SKM-1 (cell line): ENCODE data around the gene ZNF860.

ENCODE experiments used
- DNase-seq: peaks from one replicate; lab custom pipeline; 2025; ENCODE audit not compliant: unreplicated experiment; lab: John Stamatoyannopoulos, UW

ZNF860 gene

DNA sequence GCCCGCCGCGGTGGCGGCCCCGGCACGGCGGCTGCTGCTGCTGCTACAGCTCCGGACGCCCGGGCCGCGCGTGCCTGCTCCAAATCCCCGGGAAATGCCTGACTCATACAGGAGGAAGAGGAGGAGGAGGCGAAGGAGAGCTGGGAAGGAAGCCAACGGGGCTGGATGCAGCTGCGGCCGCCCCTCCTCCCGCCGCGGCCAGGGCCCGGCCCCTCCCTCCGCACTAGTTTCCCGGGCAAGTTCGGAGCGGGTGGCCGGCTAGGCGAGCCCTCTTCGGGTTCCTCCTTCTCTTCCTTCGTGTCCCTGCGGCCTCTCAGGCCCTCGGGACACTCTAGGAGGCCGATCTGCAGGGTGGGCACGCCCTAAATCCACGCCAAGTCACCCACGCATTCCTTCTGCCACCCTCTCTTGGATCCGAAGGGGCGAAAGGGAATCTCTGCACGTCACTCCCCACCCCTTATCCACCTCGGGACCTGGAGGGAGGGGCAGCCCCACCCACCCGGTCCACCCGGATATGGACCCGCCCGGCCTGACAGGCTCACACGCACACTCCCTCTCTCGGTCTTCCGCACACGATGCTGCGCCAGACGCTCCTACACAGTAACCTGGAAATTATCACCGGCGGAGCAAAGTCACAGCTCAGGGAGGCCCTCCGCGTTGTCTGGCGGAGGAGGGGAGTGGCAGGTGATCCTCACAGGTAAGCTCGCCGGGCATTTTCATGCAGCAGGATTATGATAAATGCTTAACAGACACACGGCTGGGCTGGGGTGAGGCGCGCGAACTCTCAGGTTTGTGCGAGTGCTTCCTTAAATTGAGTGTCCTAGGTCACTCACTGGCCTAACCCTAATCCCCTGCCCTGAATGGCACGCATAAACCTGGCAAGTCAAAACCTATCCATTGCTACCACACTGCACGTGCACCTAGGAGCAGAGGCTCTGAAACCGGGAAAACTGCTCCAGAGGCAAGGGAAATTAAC, at the start of gene ZNF860, which contains the start of gene OSBPL10:
Gene ZNF860 (plus strand): TSS at position 545 of the 976 bp plus-strand sequence. CDS start 7,330 bp downstream, outside the sequence.
Gene OSBPL10 (minus strand): TSS at position 57 of the 976 bp plus-strand sequence. CDS start 83 bp downstream, outside the sequence.
- DNase-seq: no peak

- peak; percentile 28 for DNase-seq
Measured at GRCh38 chr3:31932990-31933389, 48.6 kb upstream of the ZNF860 start.

- DNase-seq: no peak
Measured at GRCh38 chr3:31934018-31934417, 47.5 kb upstream of the ZNF860 start.

DNA sequence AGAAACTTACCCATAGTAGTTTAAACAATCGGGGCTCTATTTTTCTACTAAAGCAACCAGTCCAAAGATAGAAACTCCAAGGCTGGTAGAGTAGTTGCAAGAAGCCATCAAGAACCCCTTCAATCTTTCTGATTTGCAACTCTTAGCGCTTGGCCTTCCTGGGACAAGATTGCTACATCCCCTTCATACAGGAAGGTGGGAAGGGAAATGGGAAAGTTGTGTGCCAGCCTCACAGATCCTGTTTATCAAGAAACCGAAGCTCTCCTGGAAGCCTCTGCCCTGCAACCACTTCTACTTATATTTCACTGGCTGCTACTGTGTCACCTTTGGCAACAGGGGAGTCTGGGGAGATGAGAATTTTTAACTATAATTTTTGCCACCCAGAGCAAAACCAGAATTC, 46.7 kb upstream of the ZNF860 start:
- DNase-seq: no peak

- no peak for DNase-seq
Measured at GRCh38 chr3:31936420-31937060, 45.0 kb upstream of the ZNF860 start.

DNA sequence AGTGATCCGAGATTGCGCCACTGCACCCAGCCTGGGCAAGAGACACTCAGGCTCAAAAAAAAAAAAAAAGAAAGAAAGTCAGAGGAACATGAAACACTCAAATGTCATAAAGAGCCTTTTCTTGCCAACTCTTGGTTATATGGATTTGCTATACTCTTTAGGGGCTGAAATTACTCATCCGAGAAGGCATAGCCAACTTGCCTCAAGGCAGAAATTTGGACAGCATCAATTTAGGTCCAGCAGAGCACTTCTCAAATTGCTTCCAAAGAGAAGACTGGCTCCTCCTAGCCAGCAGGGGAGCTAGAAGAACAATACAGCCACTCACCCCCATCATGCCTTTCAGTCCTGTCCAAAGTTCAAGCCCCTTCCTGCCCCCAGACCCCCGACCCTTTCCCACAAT, 44.3 kb upstream of the ZNF860 start:
- no peak for DNase-seq

- no peak for DNase-seq
Measured at GRCh38 chr3:31942446-31942845, 39.1 kb upstream of the ZNF860 start.

DNA sequence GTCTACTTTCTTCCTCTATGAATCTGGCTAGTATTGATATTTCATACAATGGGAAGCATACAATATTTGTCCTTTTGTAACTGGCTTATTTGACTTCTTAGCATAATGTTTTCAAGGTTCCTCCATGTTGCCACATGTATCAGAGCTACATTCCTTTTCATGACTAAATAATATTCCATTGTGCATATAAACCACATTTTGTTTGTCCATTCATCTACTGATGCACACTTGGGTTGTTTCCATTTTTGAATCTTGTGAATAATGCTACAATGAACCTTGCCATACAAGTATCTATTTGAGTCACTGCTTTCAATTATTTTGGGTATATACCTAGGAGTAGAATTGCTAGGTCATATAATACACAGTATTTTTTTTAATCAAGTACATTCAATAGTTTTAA, 38.5 kb upstream of the ZNF860 start:
- DNase-seq: no peak

GRCh38 chr3:31945738-31946052, 35.9 kb upstream of the ZNF860 start:
- DNase-seq: no peak

DNA sequence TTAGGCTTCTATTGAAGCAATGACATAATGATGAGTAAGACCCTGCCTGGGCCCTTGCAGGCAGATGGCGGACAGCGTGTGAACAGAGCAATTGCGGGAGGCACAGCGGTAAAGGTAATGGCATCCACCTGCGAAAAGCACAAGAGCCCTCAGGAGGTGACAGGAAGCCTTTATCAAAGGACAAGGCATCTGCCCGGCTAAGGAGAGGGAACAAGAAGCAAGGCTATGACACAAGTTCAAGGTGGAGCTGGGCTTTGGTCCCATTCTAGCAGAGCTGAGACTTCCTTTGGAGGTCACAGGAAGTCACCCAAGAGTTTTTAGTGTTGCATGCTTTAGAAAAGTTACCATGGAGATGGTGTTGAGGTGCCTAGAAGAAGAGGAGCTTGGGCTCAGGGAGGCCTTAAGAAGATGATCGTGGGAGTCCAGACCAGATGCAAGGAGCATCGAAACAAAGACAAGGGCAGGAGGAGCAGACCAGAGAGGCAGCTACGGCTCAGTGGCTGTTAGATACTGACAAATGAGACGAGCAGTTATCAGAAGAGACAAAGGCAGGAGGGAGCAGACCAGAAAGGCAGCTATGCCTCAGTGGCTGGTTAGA, 35.0 kb upstream of the ZNF860 start:
- DNase-seq: no peak

DNA sequence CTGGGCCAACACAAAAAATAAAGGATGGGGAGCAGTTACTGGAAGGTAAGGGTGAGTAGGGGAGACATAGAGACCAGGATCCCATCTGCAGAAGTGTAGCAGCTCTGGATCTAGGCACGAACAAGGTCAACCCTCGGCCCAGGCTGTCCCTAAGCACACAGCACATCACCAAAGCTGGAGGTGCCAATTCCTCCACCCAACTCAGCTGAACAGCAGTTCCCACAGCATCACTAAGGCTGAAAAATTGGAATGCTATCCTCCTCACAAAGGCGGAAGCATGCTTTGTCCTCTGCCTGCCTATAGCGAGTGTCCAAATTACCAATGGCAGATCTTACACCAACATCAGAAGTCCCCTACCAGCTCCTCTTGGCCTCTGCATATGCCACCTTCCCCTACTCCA, 34.4 kb upstream of the ZNF860 start:
- DNase-seq: no peak

- DNase-seq: no peak
Measured at GRCh38 chr3:31947671-31948091, 33.9 kb upstream of the ZNF860 start.

- no peak for DNase-seq
Measured at GRCh38 chr3:31948280-31948679, 33.3 kb upstream of the ZNF860 start.

DNA sequence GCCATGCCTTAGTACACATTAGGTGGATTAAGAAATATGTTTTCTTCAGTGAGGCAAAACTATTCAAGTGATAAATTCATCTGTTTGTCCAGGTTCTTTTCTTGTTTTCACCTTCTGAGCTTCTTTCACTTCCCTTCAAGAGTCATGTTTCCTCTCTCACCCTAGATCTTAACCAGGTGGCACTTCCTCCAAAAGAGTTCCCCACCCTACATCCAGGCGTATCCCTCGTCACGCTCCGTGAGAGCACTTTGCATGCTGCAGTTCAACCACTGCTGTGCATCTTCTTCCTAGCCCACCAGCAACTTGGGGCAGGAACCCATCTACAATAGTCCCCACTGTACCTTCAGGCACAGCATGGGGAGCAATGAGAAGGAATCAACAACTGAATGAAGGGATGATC, 29.3 kb upstream of the ZNF860 start:
- DNase-seq: no peak

GRCh38 chr3:31953091-31953490, 28.5 kb upstream of the ZNF860 start:
- no peak for DNase-seq

DNA sequence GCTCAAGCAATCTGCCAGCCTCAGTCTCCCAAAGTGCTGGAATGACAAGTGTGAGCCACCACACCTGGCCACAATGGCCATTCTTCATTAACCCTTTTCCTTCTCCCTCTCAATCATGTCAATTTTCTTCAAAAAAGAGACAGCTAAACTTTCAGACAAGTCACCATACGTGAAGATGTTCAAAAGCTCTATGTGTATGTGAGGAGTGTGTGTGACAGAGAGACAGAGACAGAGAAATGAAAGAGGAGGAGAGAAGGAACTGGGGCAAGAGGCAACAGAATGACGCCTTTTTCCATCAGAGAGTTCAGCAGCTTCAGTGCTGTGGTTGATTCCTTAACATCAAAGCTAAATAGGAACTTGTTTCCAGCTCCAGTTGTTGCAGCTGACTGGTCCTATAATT, 27.9 kb upstream of the ZNF860 start:
- no peak for DNase-seq

GRCh38 chr3:31955581-31955980, 26.0 kb upstream of the ZNF860 start:
- DNase-seq: no peak

GRCh38 chr3:31957106-31957505, 24.4 kb upstream of the ZNF860 start:
- no peak for DNase-seq

DNA sequence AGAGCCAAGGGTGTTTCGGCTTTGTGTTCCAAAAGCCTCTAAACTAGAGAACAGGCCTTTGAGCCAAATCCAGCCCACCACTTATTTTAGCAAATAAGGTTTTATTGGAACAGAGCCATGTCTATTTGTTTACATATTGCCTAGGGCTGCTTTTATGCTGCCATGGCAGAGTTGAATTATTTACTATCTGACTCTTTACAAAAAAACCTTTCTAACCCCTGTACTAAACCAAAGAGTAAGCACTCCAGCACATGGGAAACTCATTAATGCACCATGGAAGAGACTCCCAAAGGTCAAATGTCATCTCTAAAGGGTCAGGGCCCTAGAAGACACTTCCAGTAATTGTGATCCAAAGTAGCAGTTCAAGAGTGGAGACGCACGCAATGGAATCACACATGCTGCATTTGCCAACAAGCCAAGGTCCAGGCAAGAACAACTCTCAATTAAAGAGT, 22.8 kb upstream of the ZNF860 start:
- no peak for DNase-seq

DNA sequence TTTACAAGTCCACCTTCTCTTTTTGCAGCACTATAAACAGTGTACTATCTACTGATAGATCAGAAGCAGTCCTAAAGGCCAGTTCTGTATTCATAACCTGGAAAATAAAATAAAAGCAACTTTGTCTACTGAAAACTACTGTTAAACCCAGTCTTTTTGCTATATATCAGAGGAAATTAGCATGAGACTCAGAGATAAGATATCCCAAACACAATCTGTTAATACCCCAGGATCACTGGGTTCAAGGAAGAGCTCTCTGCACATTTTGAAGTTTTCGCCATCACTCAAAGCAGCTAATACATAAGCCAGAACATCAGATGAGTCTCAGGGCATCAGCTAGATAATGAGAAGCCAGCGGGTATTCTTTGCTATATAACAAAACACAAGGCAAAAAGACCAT, 22.3 kb upstream of the ZNF860 start:
- DNase-seq: no peak

- DNase-seq: no peak
Measured at GRCh38 chr3:31959951-31960792, 21.4 kb upstream of the ZNF860 start.
